Measurements from ENCODE around the gene PSMC6.
A peak's percentile ranks its signal among the peaks of the same experiment; 100 is the strongest.

PSMC6 gene

GRCh38 chr14:52694761-52695480 lies 12.1 kb upstream of the PSMC6 start:
- DNase-seq (ENCODE audit: low spot score): peak; percentile 47
- no peak for TF ChIP-seq CTCF (IDR thresholded peaks at IDR 0.05; ENCODE audit: borderline replicate concordance, control extremely low read depth, extremely low read depth, insufficient read depth, missing control alignments)
- in situ Hi-C loops (cut with MboI; ENCODE audit: low sequenced_read_pairs, unreplicated experiment): no loop called here

- in situ Hi-C loops (cut with MboI; ENCODE audit: low sequenced_read_pairs, unreplicated experiment): no loop called here
- TF ChIP-seq CTCF (IDR thresholded peaks at IDR 0.05; ENCODE audit: borderline replicate concordance, control extremely low read depth, extremely low read depth, insufficient read depth, missing control alignments): no peak
- DNase-seq (ENCODE audit: low spot score): peak; percentile 82
Measured at GRCh38 chr14:52695481-52696091, 11.4 kb upstream of the PSMC6 start, which contains the start of gene ERO1A. TSS of gene ERO1A (minus strand) at chr14:52695558. CDS start at chr14:52695481, 77 bp downstream.

- in situ Hi-C loops (cut with MboI; ENCODE audit: low sequenced_read_pairs, unreplicated experiment): no loop called here
Measured at GRCh38 chr14:52700701-52701172, 6.3 kb upstream of the PSMC6 start.

GRCh38 chr14:52701223-52701622 lies 5.8 kb upstream of the PSMC6 start:
- in situ Hi-C loops (cut with MboI; ENCODE audit: low sequenced_read_pairs, unreplicated experiment): no loop called here
- peak; percentile 25 for DNase-seq (ENCODE audit: low spot score)
- TF ChIP-seq CTCF (IDR thresholded peaks at IDR 0.05; ENCODE audit: borderline replicate concordance, control extremely low read depth, extremely low read depth, insufficient read depth, missing control alignments): no peak

More at GRCh38 chr14:52700701-52701172, 6.3 kb upstream of the PSMC6 start:
- TF ChIP-seq CTCF (IDR thresholded peaks at IDR 0.05; ENCODE audit: borderline replicate concordance, control extremely low read depth, extremely low read depth, insufficient read depth, missing control alignments): no peak
- no peak for DNase-seq (ENCODE audit: low spot score)

GRCh38 chr14:52703225-52703624 lies 3.8 kb upstream of the PSMC6 start:
- in situ Hi-C loops (cut with MboI; ENCODE audit: low sequenced_read_pairs, unreplicated experiment): no loop called here
- no peak for DNase-seq (ENCODE audit: low spot score)
- TF ChIP-seq CTCF (IDR thresholded peaks at IDR 0.05; ENCODE audit: borderline replicate concordance, control extremely low read depth, extremely low read depth, insufficient read depth, missing control alignments): no peak

GRCh38 chr14:52703664-52704063 lies 3.3 kb upstream of the PSMC6 start:
- no peak for DNase-seq (ENCODE audit: low spot score)
- in situ Hi-C loops (cut with MboI; ENCODE audit: low sequenced_read_pairs, unreplicated experiment): no loop called here
- no peak for TF ChIP-seq CTCF (IDR thresholded peaks at IDR 0.05; ENCODE audit: borderline replicate concordance, control extremely low read depth, extremely low read depth, insufficient read depth, missing control alignments)

Data from GM13976 (cell line).